ENCODE data around the gene PCDHB11. TPM values are rescaled to one million over a fixed set of nuclear protein-coding genes. Genes with fewer than 3 reads are reported as not detected.
"Not testable (repeated sequence)": the region's sequence is repeated elsewhere in the genome, so short reads cannot be mapped to it uniquely, and the experiment has no call there.

PCDHB11 gene
- total RNA-seq, 2 experiments from 2014 or later, result not detected

DNA sequence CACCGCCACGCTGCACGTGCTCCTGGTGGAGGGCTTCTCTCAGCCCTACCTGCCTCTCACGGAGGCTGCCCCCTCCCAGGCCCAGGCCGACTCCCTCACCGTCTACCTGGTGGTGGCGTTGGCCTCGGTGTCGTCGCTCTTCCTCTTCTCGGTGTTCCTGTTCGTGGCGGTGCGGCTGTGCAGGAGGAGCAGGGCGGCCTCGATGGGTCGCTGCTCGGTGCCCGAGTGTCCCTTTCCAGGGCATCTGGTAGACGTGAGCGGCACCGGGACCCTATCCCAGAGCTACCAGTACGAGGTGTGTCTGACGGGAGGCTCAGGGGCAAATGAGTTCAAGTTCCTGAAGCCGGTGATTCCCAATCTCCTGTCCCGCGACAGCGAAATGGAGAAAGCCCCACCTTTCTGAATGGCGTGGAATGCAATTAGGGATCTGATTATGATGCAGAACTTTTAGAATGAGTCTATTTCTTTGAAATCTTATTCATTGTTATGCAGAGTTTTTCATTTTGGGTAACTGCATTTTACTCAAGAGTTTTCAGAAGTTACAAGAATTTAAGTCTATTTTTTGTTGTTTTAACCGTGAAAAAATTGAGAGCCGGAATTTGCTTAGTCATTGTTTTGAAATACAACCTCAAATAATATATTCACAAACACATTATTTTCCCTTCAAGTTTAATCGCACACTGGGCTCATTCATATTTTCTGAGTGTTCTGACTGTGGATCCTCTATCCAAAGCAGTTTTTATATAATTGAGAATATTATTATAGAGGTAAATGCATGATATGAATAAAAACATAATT lies 37.3 kb downstream of the PCDHB11 start:
- DNase-seq, result no peak
- peaks cover 1% of the 10 kb centered on the region for H3K36me3 Mint-ChIP-seq
- H3K4me1 Mint-ChIP-seq, result no peaks in the 10 kb centered on the region
- ATAC-seq (ENCODE audit: low read depth), result no peak
- H3K27me3 Mint-ChIP-seq, result peaks cover 9% of the 10 kb centered on the region
- no peak overlapping the region for H3K4me3 Mint-ChIP-seq
- peaks cover 27% of the 10 kb centered on the region for H3K9me3 Mint-ChIP-seq
- H3K27ac Mint-ChIP-seq, result no peak overlapping the region
- POLR2A ChIA-PET, result no interaction called here

GRCh38 chr5:141241496-141241895 lies 42.1 kb downstream of the PCDHB11 start:
- Mint-ChIP-seq H3K27ac (no peak overlapping the region), H3K27me3 (peaks cover 11% of the 10 kb centered on the region), H3K4me1 (no peaks in the 10 kb centered on the region), H3K9me3 (peaks cover 36% of the 10 kb centered on the region), H3K36me3 (peaks cover 3% of the 10 kb centered on the region), H3K4me3 (no peak overlapping the region)
- ATAC-seq (ENCODE audit: low read depth) (no peak), DNase-seq (no peak)
- POLR2A ChIA-PET, result no interaction called here

GRCh38 chr5:141245250-141245717 lies 45.9 kb downstream of the PCDHB11 start, which contains the start of gene PCDHB15:
TSS of gene PCDHB15 (plus strand) at chr5:141245395. CDS start at chr5:141245579, 184 bp downstream.
- Mint-ChIP-seq H3K4me1 (no peaks in the 10 kb centered on the region), H3K27ac (no peak within 1 kb of the TSS), H3K27me3 (peaks cover 6% of the 10 kb centered on the region), H3K9me3 (peaks cover 35% of the 10 kb centered on the region), H3K36me3 (peaks cover 2% of the 10 kb centered on the region), H3K4me3 (no peak within 1 kb of the TSS)
- no peak for DNase-seq
- POLR2A ChIA-PET, result no interaction called here
- no peak for ATAC-seq (ENCODE audit: low read depth)

- H3K27ac Mint-ChIP-seq; H3K4me3 Mint-ChIP-seq; DNase-seq; POLR2A ChIA-PET; H3K36me3 Mint-ChIP-seq; ATAC-seq (ENCODE audit: low read depth); H3K4me1 Mint-ChIP-seq; H3K27me3 Mint-ChIP-seq: not testable (repeated sequence)
- peaks cover 34% of the 10 kb centered on the region for H3K9me3 Mint-ChIP-seq
Observed at GRCh38 chr5:141246971-141247370, 47.5 kb downstream of the PCDHB11 start.

DNA sequence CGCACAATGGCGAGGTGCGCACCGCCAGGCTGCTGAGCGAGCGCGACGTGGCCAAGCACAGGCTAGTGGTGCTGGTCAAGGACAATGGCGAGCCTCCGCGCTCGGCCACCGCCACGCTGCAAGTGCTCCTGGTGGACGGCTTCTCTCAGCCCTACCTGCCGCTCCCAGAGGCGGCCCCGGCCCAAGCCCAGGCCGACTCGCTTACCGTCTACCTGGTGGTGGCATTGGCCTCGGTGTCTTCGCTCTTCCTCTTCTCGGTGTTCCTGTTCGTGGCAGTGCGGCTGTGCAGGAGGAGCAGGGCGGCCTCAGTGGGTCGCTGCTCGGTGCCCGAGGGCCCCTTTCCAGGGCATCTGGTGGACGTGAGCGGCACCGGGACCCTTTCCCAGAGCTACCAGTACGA lies 48.0 kb downstream of the PCDHB11 start:
- ATAC-seq (ENCODE audit: low read depth); H3K4me1 Mint-ChIP-seq; H3K36me3 Mint-ChIP-seq; H3K27me3 Mint-ChIP-seq; H3K4me3 Mint-ChIP-seq; DNase-seq; H3K27ac Mint-ChIP-seq; POLR2A ChIA-PET: not testable (repeated sequence)
- peaks cover 32% of the 10 kb centered on the region for H3K9me3 Mint-ChIP-seq

GRCh38 chr5:141250576-141250975 lies 51.1 kb downstream of the PCDHB11 start:
- POLR2A ChIA-PET, result no interaction called here

More at GRCh38 chr5:141250576-141250975, 51.1 kb downstream of the PCDHB11 start:
- Mint-ChIP-seq H3K4me1 (no peaks in the 10 kb centered on the region), H3K9me3 (peaks cover 33% of the 10 kb centered on the region), H3K4me3 (no peak overlapping the region), H3K27me3 (no peaks in the 10 kb centered on the region), H3K36me3 (peaks cover 2% of the 10 kb centered on the region), H3K27ac (no peak overlapping the region)
- no peak for DNase-seq
- ATAC-seq (ENCODE audit: low read depth), result no peak

Other genes starting within 250 kb of the PCDHB11 start
- not detected for gene PCDHAC2, start 233.2 kb upstream of the PCDHB11 start, total RNA-seq
- gene PCDHB1, start 148.3 kb upstream of the PCDHB11 start, total RNA-seq, result not detected
- not detected for gene PCDHB2, start 105.0 kb upstream of the PCDHB11 start, total RNA-seq
- not detected for gene PCDHB3, start 99.2 kb upstream of the PCDHB11 start, total RNA-seq
- gene PCDHB4, start 77.8 kb upstream of the PCDHB11 start, total RNA-seq, result not detected
- not detected for gene PCDHB5, start 64.4 kb upstream of the PCDHB11 start, total RNA-seq
- not detected for gene PCDHB6, start 49.6 kb upstream of the PCDHB11 start, total RNA-seq
- not detected for gene PCDHB7, start 27.0 kb upstream of the PCDHB11 start, total RNA-seq
- gene PCDHB8, start 21.8 kb upstream of the PCDHB11 start, total RNA-seq, result not detected
- gene PCDHB16, start 17.2 kb upstream of the PCDHB11 start, total RNA-seq, result not detected
- not detected for gene PCDHB9, start 12.5 kb upstream of the PCDHB11 start, total RNA-seq
- gene PCDHB10, start 7.3 kb upstream of the PCDHB11 start, total RNA-seq, result not detected
- gene PCDHB12, start 9.1 kb downstream of the PCDHB11 start, total RNA-seq, result not detected
- gene PCDHB13, start 14.3 kb downstream of the PCDHB11 start, total RNA-seq, result not detected
- under 1 TPM in 1 of 2 experiments, not detected in 1; 0.06 TPM for gene PCDHB14, start 23.7 kb downstream of the PCDHB11 start, total RNA-seq
- gene PCDHB15, start 45.8 kb downstream of the PCDHB11 start, total RNA-seq, result under 1 TPM in 1 of 2 experiments, not detected in 1; 0.06 TPM
- gene SLC25A2, start 104.4 kb downstream of the PCDHB11 start, total RNA-seq, result 1 to 10 TPM in 1 of 2 experiments, under 1 TPM in 1; 0.99 to 1.3 TPM
- gene TAF7, start 121.2 kb downstream of the PCDHB11 start, total RNA-seq, result 10 to 100 TPM; 86.2 to 95.9 TPM
- under 1 TPM; 0.11 to 0.31 TPM for gene PCDHGA1, start 130.9 kb downstream of the PCDHB11 start, total RNA-seq
- gene PCDHGA2, start 139.1 kb downstream of the PCDHB11 start, total RNA-seq, result under 1 TPM; 0.08 to 0.09 TPM
- under 1 TPM in 1 of 2 experiments, not detected in 1; 0.14 TPM for gene PCDHGA3, start 144.2 kb downstream of the PCDHB11 start, total RNA-seq
- not detected for gene PCDHGB1, start 150.5 kb downstream of the PCDHB11 start, total RNA-seq
- under 1 TPM; 0.25 to 0.28 TPM for gene PCDHGA4, start 155.4 kb downstream of the PCDHB11 start, total RNA-seq
- under 1 TPM; 0.64 to 0.88 TPM for gene PCDHGB2, start 160.4 kb downstream of the PCDHB11 start, total RNA-seq
- under 1 TPM; 0.23 to 0.30 TPM for gene PCDHGA5, start 164.5 kb downstream of the PCDHB11 start, total RNA-seq
- under 1 TPM; 0.44 to 0.82 TPM for gene PCDHGB3, start 170.6 kb downstream of the PCDHB11 start, total RNA-seq
- under 1 TPM; 0.28 to 0.33 TPM for gene PCDHGA6, start 174.3 kb downstream of the PCDHB11 start, total RNA-seq
- under 1 TPM; 0.26 to 0.28 TPM for gene PCDHGA7, start 183.1 kb downstream of the PCDHB11 start, total RNA-seq
- gene PCDHGB4, start 188.1 kb downstream of the PCDHB11 start, total RNA-seq, result under 1 TPM in 1 of 2 experiments, not detected in 1; 0.11 TPM
- under 1 TPM; 0.09 to 0.11 TPM for gene PCDHGA8, start 193.0 kb downstream of the PCDHB11 start, total RNA-seq
- not detected for gene PCDHGB5, start 198.3 kb downstream of the PCDHB11 start, total RNA-seq
- under 1 TPM in 1 of 2 experiments, not detected in 1; 0.11 TPM for gene PCDHGA9, start 203.2 kb downstream of the PCDHB11 start, total RNA-seq
- under 1 TPM; 0.11 to 0.14 TPM for gene PCDHGB6, start 208.4 kb downstream of the PCDHB11 start, total RNA-seq
- gene PCDHGA10, start 213.4 kb downstream of the PCDHB11 start, total RNA-seq, result under 1 TPM in 1 of 2 experiments, not detected in 1; 0.14 TPM
- gene PCDHGB7, start 218.1 kb downstream of the PCDHB11 start, total RNA-seq, result under 1 TPM in 1 of 2 experiments, not detected in 1; 0.11 TPM
- gene PCDHGA11, start 221.4 kb downstream of the PCDHB11 start, total RNA-seq, result under 1 TPM; 0.08 to 0.09 TPM
- gene PCDHGA12, start 230.9 kb downstream of the PCDHB11 start, total RNA-seq, result under 1 TPM in 1 of 2 experiments, not detected in 1; 0.11 TPM